HG02852 (cell line): Measurements from ENCODE around the gene IRF9.
"Not testable (repeated sequence)": the region's sequence is repeated elsewhere in the genome, so short reads cannot be mapped to it uniquely, and the experiment has no call there.

ENCODE experiments used
- ATAC-seq: cut with Tn5 transposase; IDR thresholded peaks from one replicate; pipeline ENCODE4 v1.9.1; 2021; ENCODE audit warnings: mild to moderate bottlenecking, moderate library complexity; ENCODE audit not compliant: unreplicated experiment

The IRF9 gene

DNA sequence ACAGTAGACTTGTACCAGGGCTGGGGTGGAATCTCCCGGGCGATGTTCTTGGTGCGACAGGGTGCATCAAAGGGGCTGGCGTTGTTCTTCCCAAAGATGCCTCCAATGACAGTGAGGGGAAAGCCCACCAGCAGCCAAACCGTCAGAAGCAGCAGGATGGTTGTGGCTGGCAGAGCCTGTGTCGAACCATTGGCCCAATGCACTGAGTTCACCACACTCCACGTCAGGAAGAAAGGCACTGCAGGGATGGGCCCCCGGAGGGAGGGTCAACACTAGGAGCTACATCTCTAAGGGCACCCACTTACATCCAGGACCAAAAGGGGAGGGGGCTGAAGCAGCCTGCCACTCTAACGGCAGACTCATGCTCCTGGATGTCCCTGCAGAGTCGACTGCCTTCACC lies 29.4 kb downstream of the IRF9 start:
- ATAC-seq = no peak

DNA sequence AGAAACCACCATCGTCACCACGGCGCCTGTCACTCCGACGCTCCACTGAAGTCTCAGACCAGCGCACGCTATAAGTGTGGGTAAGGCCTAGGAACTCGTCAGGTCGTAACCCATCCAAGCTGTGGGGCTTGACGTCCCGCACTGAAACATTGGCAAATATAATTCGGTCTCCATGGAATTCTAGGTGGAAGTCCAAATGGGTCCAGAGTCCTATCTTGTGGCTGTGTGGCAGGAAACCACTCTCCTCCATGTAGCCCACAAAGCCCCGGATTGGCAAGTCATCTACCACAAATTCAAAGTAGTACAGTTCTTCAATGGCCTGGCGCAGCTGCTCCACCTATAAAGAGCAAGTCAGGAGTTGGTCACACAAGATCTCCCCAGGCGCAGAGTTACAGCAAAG lies 31.9 kb downstream of the IRF9 start:
- ATAC-seq = no peak

DNA sequence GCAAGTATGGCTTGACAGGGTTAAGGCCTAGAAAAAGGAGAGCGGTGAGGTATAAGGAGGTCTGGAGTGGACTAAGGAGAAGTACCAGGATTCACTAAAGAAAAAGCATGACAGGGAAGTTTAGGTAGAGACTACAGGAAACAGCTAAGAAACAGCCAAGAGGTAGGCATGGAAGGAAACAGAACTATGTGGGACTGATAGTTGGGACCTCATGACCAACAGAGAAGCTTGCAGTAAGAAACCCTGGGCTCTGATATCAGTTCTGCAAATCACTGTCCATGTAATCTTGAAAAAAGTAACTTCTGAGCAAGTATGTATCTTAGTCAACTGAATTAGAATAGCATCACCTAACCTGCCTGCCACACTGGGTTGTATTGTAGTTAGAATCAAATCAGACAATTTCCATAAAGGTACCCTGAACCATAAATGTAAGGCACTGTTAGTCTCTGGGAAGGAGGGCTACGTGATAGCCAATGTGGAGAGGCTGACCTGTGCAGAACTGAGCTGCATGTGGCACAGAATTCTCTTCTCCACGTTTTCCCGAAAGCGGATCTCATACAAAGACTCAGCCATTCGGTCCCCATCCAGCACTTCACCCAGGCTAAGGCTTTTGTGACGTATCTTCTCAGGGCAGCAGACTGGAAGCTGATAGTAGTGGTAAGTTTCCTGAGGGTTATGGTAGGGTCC lies 33.3 kb downstream of the IRF9 start:
- no peak for ATAC-seq

DNA sequence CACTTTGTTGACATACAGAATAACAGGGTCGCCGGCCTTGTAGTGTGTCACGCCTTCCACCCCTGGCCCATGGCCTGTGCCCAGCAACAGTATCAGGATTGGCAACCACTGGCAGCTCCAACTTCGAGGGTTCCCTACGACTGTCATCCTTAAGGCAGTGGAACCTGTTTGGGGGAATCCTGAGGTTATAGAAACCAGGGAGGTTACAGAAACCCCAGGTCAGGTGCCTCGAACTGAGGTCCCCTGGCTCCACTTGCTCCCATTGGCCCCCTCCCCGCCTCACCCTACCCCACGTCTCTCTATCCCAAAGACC lies 33.8 kb downstream of the IRF9 start:
- ATAC-seq = no peak

DNA sequence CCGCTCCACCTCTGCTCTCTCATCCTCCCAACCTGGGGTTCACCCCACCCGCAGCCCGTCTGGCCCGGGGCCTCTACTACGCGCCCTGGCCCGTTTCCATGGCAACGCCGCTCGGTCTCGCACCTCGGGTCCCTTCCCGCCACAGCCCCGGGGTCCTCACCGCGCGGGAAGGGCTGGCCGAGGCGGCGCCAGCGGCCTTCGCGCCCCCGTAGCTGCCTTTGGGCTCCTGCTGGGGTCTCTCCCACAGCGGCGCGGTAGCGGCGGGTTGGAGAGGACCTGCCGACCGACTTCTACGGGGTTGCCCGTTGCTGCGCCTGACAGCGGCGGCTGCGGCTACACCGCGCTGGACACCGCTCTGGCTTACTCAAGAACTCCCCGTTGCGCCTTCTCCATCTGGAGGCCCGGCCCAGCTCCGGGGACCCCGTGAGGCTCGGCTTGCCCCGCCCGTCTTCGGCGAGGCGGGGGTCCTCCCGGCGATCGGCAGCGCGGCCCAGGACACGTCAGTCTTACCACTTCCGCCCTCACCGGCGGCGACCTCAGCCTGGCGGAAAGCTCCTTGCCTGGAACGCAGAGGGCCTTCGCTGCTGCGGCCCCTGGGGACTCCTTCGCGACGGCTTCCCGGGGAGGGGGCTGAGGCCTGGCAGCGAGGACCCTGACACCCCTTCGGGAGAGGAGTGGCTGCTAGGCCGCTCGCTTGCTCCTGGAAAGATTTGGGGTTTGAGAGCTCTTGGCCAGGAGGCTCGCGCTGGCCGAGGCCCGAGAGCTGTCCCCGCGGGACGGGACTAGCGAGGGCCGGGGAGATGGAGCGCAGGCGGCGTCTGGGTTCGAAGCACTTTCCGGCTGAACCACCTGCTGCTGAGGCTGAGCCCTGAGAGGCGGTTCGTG lies 34.4 kb downstream of the IRF9 start, which contains the start of gene TM9SF1:
TM9SF1 (minus strand) TSS at position 256 of the 885 bp plus-strand sequence. CDS start 422 bp downstream, outside the sequence.
- ATAC-seq = peak; percentile 86

DNA sequence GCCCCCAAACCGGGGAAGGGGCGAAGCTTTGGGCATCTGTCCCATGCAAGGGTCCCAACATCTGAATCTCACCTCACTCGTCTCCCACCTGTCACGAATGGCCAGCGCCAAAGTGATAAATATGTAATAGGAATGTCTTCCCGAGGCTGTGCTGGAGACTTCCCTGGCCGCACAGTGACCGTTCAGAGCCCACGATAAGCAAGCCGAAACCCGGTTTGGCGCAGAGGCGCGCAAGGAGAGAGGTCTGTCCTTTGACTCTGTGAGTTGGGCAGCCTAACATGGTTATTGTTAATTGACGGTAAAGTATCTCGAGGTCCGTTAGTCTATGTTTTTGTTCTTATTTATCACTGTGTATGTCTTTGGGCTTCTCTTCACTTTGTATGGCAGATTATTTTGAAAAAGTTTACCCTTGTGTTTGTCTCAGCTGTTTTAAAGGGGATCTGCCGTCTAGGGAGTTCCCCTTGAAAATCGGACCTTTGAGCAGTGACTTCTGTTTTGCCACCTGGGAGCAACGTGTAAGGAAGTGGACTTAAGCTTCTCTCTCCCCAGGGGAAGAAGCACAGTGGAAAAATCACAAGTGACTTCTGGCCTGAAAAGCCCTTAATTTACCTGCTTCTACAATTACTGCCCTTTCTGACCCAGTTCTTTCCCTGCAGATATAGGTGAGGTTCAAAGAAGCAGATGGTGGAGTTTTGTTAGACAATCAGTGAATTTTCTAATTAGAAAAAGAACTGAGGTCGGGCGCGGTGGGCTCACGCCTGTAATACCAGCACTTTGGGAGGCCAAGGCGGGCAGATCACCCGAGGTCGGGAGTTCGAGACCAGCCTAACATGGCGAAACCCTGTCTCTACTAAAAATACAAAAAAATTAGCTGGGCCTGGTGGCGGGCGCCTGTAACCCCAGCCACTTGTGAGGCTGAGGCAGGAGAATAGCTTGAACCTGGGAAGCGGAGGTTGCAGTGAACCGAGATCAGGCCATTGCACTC lies 35.3 kb downstream of the IRF9 start:
- peak; percentile 21 for ATAC-seq

DNA sequence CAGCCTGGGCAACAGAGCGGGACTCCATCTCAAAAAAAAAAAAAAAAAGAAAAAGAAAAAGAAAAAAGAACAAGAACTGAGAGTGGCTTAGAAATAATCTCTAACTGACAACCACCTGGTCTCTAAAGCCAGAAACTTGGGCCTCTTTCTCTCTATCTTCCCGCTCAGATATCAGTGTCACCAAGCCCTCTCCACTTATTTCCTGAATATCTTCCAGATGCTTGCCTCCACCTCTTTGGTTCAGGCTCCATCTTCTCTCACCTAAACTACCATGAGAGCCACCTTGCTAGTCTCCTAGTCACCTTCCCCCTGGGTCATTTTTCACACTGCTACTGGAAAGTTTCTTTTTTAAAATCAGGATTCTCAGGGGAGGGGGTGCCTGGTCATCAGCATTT lies 36.0 kb downstream of the IRF9 start:
- no peak for ATAC-seq

DNA sequence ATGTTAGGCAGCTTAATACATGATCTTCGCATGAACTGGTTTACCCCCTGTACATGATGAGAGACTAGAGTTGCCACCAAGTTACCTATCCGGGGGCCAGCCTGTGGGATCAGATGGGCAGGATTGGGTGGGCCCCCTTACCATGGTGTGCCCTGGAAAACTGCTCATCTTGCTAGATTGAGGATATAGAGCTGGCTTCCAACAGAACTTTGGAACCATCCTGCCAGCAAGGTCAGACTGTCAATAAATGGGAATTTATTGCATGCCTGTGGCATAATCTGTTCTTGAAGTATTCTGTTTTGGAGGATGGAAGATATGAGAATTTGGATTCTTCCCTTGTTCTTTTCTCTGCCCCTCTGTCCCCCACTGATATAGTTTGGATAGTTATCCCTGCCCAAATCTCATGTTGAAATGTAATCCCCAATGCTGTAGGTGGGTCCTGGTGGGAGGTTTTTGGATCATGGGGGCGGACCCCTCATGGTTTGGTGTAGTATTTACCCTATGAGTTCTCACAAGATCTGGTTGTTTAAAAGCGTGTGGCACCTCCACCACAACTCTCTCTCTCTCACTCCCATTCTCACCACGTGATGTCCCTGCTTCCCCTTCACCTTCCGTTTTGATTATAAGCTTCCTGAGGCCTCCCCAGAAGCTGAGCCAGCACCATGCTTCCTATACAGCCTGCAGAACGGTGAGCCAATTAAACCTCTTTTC lies 37.9 kb downstream of the IRF9 start:
- no peak for ATAC-seq

DNA sequence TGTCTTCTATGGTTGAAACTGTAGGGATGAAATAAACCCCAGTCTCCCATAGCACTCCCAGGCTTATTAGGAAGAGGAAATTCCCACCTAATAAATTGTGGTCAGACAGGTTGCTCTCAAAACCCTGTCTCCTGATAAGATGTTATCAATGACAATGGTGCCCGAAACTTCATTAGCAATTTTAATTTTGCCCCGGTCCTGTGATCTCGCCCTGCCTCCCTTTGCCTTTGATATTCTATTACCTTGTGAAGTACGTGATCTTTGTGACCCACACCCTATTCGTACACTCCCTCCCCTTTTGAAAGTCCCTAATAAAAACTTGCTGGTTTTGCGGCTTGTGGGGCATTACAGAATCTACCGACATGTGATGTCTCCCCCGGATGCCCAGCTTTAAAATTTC lies 41.5 kb downstream of the IRF9 start:
- not testable (repeated sequence) for ATAC-seq

DNA sequence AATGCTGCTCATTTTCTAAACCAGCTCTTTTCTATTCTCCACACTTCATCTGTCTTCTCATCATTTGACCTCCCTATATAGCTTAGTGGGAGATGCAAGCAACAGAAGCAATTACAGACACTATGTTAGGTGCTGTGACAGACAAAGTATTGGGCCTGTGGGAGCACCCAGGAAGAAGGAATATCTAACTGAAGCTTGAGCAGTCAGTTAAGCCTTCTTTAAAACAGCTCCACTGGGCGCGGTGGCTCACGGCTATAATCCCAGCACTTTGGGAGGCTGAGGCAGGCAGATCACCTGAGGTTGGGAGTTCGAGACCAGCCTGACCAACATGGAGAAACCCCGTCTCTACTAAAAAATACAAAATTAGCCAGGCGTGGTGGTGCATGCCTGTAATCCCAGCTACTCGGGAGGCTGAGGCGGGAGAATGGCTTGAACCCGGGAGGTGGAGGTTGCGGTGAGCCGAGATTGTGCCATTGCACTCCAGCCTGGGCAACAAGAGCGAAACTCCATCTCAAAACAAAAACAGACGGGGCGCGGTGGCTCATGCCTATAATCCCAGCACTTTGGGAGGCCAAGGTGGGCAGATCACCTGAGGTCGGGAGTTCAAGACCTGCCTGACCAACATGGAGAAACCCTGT lies 42.3 kb downstream of the IRF9 start:
- not testable (repeated sequence) for ATAC-seq

DNA sequence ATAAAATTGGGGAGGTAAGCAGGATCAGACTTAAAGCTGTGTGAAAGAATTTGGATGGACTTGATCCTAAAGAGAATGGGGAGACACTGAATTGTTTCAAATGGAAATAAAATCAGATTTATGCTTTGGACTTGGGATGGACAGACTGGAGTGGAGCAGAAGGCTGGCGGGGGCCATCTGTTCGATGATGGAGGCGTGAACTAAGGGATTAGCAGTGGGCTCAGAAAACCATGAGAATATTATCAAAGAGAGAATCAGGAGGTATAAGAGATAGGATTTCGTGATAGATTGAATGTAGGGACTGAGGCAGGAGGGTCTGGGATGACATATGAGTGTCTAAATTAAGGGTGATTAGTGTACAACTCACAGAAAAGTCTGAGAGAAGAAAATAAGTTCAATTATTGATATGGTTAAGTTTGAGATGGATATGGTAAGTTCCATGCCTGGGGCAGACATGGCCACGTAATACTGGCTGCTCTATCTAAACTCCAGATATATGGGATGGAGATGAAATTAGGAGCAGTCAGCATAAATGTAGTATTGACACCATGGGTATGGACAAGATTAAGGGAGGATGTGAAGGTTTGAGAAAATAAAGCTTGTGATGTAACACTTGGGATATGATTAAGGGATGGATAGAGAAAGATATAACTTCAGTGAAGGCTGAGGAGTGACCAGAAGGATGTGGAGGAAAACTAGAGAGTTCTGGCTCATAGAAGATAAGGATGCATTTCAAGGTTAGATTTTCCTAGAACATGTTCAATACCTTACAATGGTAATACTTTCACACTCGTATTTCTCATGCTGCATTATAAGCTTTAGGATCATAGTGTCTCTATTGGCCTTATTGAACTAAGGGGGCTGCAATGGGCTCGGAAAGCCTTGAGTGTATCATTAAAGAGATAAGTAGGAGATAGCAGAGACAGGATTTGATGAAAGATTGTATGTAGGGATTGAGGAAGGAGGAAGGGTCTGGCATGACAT lies 43.4 kb downstream of the IRF9 start:
- no peak for ATAC-seq

DNA sequence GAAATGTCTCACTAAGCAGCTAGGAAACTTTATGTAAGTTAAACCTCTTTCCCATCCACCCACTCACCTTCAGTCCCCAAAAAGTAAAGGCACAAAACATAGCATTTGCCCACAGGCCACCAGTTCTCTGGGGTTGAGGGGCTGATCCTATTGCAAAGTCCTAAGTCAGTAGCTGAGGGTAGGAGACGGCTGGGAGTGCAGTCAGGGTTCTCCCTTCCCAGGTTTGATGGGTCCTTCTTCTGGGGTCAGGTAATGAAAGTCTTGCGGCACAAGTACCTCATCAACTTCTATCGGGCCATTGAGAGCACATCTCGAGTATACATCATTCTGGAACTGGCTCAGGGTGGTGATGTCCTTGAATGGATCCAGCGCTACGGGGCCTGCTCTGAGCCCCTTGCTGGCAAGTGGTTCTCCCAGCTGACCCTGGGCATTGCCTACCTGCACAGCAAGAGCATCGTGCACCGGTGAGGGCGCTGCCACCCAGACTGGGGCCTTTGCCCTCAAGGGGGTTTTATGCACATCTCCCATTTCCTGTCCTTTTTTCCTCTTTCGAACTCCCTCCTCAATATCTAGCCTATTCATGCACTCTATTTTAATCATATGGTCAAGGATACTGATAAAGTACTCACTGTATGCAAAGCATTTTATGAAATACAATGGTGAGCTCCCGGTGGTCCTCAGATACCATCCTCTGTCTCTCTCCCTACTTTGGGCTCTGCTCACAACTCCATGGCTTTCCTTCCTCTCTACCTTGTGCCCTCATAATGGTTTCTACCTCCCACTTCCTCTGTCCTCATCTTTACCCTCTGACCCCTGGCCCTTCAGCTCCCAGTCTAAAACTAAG lies 45.4 kb downstream of the IRF9 start:
- ATAC-seq = no peak

DNA sequence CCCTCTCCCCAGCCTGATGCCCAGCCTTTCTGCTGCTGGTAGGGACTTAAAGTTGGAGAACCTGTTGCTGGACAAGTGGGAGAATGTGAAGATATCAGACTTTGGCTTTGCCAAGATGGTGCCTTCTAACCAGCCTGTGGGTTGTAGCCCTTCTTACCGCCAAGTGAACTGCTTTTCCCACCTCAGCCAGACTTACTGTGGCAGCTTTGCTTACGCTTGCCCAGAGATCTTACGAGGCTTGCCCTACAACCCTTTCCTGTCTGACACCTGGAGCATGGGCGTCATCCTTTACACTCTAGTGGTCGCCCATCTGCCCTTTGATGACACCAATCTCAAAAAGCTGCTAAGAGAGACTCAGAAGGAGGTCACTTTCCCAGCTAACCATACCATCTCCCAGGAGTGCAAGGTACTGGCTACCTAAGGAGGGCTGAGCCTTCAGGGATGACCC lies 46.1 kb downstream of the IRF9 start:
- ATAC-seq = no peak

DNA sequence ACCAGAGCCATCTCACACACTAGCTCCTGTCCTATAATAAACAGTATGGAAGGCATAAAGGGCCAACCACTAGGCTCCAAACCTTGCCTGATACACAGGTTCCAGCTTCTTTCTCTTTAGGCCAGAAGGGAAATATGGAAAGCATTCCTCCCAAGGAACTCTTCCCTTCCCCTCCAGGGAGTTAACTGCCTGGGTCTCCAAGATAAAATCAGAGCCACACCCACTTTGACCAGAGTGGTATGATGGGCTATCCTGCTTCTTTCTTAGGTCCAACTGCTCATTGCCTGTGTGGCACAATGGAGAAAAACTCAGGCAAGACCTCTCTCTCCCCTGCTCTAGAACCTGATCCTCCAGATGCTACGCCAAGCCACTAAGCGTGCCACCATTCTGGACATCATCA lies 46.6 kb downstream of the IRF9 start:
- no peak for ATAC-seq

DNA sequence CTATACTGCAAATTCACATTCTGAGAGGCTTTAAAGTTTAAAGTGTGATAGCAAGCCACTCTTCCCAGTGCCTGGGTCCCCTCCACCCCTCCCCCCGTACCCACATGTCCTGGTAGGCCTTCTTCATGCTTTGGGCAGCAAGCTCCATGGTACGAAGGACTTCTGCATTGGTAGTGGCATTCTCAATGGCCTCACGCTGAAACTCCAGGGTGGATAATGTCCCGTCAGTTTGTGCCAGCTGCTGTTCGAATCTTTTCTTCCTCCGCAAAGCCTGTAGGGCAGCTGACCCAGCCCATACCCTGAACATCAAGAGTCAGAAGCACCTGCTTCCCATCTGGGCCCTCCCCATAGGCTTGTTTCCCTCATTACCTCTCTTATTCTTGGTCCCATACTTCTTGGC lies 50.2 kb downstream of the IRF9 start:
- no peak for ATAC-seq

DNA sequence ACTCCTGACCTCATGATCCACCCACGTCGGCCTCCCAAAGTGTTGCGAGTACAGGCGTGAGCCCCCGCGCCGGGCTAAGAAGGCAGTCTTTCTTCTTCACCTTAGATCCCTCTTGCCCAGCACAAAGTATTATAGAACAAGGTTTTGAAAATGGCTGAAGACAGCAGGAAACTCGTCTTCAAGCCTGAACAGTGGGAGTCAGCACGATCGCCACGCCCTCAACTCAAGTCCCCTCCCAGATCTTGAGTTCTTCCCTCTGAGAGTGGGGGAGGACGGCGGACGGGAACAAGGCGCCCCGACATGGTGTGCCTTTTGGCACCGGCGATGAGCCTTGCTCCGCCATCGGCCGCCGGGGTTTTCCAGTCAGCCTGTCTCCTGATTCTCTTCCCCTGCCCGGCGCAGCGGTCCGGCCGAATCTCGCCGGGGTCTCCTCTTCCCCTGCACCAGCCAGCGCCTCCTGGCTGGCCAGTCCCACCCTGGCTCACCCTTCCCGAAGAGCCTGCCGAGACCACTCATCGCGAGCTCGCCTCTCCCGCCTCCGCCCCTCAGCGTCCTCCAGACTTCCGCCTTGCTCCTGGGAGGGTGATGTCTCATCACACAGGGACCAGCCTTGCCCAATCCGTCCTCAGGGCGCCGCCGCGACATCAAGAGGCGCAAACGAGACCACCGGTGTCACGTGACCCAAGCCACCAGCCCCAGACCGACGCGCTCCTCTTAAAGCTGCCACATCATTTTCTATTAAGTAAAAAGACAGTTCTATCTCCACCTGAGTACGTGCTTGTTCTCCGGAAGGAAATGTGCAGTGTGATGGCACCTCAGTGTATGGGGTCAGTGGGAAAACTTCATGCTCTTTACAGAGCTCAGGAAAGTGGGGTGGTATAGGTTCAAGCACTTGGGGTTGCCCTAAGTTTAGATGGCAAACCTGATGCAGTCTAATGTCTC lies 52.1 kb downstream of the IRF9 start, which contains the start of gene CHMP4A:
CHMP4A (minus strand) TSS at position 565 of the 942 bp plus-strand sequence; CDS start at position 516, 49 bp downstream.
- ATAC-seq = peak; percentile 77
